Measurements from ENCODE around the gene VPS13D.

- TF ChIP-seq EZH2 (IDR thresholded peaks at IDR 0.05) (no peak), POLR2AphosphoS5 (IDR thresholded peaks at IDR 0.05; ENCODE audit: borderline replicate concordance, low read depth, low read length) (no peak)
Measured at GRCh38 chr1:12293416-12293815, 63.6 kb downstream of the VPS13D start.

All from SK-N-MC (cell line).